GM21360 (cell line): ENCODE data around the gene HOOK2.
A peak's percentile ranks its signal among the peaks of the same experiment; 100 is the strongest.

Experiments used
- ATAC-seq: cut with Tn5 transposase; IDR thresholded peaks from one replicate; pipeline ENCODE4 v1.9.1; 2021; ENCODE audit warnings: mild to moderate bottlenecking, moderate library complexity; ENCODE audit not compliant: unreplicated experiment

Gene HOOK2

DNA sequence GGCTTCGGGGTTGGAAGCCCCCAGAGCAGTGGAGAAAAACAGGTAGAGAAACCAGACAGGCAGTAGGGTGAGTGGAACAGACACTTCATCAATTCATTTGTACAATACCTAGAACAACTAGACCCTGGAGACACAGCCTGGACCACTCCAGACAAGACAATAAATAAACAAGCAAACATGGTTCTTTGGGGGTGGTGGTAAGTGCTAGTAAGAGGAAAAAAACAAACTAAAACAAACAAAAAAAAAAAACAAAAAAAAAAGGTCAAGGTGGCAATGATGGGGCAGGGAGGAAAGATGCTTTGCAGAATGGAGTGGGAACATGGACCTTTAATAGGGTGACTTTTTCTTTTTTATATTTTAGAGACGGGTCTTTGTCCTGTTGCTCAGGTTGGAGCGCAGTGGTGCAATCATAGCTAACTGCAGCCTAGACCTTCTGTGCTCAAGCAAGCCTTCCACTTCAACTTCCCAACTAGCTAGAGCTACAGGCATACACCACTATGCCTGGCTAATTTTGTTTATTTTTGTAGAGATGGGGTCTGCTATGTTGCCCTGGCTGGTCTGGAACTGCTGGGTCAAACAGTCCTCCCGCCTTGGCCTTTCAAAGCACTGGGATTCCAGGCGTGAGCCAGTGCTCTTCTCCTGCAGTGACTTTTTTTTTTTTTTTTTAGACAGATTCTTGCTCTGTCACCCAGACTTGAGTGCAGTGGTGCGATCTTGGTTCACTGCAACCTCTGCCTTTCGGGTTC lies 19.0 kb upstream of the HOOK2 start:
- ATAC-seq: no peak

DNA sequence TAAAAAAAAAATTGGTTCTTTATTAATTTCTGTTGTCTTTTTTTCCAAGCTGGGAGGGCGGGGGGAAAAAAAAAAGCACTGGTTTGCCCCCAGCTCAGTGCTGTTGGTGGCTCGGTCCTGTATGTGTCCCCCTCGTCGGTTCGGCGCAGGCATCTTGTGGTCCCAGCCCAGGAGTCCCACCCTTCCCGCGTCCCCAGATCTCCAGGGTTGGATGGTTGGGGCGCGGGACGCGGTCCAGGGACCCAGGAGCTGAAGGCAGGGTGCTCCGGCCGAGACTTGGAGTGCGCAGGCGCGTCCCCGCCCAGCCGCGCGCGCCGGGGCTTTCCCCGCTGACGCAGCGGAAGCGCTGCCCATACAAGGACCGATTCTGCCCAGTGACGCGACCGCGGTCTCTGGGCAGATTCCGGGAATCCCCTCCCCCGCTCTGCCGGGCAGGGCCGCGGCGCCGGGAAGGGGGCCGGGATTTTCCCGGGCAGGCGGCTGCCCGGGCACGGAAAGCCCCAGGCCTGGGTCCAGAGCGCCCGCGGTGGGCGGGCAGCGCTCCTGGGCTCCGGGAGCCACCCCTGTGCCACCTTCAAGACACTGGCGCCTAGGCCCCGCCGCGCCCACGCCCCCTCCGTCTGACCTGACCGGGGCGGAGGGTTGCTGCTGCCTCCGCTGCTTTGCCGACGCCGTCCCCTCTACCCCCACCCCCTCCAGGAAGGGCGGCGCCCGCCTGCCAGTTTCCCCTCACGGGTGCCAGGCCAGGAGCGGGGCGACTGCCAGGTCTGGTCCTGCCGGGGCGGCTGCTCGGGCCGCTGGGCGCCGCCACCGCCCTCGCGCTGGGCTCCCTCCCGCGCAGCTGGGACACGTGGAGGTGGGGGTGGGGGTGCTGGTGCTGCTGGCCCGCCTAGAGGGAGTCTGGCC lies 18.2 kb upstream of the HOOK2 start:
- peak; percentile 29 for ATAC-seq

DNA sequence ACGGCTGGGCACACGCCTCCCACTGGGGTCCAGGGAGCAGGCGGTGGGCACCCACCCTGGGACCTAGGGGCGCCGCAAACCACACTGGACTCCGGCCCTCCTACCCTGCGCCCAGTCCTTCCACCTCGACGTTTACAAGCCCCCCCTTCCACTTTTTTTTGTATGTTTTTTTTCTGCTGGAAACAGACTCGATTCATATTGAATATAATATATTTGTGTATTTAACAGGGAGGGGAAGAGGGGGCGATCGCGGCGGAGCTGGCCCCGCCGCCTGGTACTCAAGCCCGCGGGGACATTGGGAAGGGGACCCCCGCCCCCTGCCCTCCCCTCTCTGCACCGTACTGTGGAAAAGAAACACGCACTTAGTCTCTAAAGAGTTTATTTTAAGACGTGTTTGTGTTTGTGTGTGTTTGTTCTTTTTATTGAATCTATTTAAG lies 17.5 kb upstream of the HOOK2 start:
- ATAC-seq: no peak

DNA sequence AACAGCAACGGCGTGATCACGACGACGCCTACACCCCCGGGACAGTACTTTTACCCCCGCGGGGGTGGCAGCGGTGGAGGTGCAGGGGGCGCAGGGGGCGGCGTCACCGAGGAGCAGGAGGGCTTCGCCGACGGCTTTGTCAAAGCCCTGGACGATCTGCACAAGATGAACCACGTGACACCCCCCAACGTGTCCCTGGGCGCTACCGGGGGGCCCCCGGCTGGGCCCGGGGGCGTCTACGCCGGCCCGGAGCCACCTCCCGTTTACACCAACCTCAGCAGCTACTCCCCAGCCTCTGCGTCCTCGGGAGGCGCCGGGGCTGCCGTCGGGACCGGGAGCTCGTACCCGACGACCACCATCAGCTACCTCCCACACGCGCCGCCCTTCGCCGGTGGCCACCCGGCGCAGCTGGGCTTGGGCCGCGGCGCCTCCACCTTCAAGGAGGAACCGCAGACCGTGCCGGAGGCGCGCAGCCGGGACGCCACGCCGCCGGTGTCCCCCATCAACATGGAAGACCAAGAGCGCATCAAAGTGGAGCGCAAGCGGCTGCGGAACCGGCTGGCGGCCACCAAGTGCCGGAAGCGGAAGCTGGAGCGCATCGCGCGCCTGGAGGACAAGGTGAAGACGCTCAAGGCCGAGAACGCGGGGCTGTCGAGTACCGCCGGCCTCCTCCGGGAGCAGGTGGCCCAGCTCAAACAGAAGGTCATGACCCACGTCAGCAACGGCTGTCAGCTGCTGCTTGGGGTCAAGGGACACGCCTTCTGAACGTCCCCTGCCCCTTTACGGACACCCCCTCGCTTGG lies 16.9 kb upstream of the HOOK2 start:
- ATAC-seq: no peak

DNA sequence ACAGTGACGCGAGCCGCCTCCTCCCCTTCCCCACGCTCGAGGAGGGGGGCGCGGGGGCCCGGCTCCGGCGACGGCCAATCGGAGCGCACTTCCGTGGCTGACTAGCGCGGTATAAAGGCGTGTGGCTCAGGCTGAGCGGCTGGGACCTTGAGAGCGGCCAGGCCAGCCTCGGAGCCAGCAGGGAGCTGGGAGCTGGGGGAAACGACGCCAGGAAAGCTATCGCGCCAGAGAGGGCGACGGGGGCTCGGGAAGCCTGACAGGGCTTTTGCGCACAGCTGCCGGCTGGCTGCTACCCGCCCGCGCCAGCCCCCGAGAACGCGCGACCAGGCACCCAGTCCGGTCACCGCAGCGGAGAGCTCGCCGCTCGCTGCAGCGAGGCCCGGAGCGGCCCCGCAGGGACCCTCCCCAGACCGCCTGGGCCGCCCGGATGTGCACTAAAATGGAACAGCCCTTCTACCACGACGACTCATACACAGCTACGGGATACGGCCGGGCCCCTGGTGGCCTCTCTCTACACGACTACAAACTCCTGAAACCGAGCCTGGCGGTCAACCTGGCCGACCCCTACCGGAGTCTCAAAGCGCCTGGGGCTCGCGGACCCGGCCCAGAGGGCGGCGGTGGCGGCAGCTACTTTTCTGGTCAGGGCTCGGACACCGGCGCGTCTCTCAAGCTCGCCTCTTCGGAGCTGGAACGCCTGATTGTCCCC lies 16.1 kb upstream of the HOOK2 start, which contains the start of gene JUNB:
Gene JUNB, plus strand, starts transcription at position 142 of the 706 bp plus-strand sequence. Its CDS starts 286 bp downstream, at position 428.
- peak; percentile 31 for ATAC-seq

DNA sequence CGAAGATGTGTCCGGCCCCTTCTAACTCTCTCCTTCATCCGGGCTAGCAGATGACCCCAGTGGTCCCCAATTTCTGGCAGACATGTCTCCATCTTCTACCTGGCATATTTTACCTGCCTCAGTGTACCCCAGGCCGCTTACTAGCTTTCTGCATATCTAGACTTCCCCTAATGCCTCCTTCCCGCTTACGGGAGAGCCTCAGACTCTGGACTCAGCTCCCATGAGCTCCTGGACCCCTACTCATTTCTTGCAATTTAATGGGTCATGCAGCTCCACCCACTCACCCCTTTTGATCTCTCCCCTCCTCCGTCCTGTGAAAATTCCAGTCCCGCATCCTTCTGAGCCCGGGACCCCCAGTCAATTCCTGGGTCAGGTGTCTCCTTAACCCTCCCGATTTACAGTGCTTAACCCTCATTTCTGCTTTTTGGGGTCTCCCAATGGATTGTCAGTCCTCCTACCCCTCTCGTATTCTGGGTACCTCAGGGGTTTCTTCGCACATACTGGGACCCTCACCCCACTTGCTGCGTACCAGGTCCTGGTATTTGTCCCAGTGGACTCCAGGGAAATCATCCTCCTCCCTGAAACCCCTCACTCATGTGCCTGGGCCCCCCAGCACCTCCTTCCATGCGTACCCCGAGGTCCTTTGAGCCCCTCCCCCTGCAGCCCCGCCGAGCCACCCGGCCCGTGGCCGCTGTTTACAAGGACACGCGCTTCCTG lies 15.4 kb upstream of the HOOK2 start:
- ATAC-seq: no peak

DNA sequence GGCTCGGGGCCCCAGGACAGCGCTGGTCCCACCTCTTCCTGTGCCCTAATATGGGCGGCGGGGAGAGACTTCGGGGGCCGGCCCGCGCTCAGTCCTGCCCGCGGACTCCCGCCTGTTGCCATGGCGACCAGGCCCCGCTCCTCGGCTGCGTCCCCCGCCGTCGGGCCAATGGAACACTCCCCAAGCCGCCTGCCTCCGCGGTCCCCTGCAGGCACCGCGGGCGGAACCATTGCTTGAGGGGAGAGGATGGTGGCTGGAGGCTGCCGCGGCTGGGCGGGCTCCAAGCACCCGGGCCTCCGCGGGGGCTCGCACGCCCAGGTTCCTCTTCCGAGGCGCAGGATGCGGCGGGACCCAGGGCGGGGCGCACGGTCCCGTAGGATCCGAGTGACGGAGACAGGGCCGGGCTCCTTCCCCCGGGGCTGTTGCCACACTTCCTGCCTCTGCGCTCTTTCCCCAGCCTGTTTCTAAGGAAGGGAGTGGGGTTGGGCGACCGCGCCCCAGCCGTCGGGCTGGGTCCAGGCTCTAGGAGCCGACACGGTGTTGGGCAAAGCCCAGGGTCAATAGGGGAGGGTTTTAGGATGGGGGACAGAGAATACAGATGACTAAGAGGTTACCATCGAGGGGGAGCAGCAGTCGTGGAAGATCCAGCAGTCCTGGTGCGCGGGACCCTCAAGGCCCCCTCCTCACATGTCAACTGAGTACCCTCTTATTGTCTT lies 14.7 kb upstream of the HOOK2 start:
- ATAC-seq: peak; percentile 31

DNA sequence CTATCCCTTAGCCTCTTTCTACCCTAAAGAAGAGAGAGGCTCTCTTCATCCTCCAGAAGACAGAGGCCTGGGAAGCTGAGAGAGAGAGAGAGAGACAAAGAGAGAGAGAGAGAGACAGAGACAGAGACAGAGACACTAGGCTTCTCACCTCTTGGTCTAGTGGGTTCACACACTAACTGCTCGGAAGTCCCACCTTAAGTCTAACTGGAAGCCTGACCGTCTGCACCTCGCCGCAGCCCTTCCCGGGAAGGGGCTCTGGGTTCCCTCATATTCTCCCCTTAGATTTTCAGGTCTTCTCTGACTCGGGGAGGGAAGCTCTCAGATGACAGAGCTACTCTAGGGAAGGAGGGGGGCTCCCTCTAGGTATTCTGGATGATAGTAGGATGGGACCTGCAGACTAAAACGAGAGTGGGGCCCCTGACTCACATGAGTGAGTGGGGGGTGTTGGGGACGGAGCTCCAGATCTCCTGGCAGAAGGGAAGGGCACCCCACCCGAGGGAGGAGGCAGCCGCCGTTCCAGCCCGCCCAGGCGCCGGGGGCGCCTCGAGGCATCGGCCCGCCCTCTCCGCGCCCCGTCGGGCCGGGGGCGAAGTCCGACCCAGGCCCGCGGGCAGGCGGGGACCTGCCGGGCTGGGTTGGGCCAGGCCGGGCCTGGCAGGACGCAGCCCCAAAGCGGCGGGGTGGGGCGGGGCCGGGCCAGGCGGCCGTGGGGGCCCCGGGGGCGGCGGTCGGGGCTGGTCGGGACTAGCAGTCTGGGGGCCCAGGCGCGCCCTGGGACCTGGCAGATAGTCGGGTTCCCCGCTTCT lies 13.9 kb upstream of the HOOK2 start:
- no peak for ATAC-seq

DNA sequence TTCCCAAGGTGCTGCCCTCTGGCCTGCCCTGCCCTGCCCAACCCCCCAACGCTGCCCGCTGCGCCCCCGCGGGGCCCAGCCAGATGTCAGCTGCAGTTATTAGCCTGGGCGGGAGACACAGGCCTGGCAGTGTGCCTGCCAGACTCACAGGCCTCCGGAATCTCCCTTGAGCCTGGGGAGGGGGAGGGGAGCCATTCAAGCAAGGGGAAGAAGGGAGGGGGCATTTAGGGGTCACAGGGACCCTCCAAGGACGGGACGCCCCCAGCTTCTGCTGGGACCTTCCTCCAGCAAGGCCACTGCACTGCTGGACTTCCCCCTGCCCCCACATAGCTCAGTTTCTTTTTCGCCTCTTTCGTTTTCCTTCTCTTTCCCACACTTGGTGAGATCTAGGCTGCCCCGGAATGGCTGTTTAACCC lies 13.3 kb upstream of the HOOK2 start:
- ATAC-seq: no peak

DNA sequence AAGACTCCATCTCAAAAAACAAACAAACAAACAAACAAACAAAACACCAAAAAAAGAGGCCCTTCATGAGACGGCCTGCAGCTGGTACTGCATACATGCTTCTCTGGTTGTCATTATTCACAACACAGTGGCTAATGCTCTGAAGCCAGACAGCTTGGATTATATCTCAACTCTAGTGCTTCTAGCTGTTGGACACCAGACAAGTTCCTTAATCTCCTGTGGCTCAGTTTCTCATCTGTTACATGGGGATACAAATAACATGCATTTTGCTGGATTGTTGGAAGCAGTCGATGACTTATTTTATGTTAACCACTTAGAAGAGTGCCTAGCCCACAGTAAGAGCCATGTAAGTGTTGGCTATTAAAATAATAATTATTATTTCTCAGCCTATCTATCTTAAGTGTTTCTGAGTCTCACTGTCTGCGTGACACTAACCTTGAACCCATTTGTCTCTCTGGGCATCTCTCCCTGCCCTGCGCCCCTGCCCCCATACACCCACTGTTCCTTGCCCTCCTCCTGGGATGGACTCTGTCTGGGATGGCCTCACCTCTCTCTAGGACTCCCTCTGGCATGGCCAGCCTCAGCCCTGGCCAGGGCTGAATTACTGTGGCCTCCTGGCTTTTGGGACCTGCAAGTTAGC lies 12.8 kb upstream of the HOOK2 start:
- no peak for ATAC-seq

DNA sequence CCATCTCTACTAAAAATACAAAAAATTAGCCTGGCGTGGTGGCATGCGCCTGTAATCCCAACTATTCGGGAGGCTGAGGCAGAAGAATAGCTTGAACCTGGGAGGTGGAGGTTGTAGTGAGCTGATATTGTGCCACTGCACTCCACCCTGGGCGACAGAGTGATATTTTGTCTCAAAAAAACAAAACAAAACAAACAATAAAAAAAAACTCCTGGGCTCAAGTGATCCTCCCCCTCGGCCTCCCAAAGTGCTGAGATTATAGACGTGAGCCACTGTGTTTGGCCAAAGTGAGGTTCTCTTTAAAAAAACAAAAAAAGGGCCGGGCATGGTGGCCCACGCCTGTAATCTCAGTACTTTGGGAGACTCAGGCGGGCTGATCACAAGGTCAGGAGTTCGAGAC lies 12.1 kb upstream of the HOOK2 start:
- ATAC-seq: no peak

DNA sequence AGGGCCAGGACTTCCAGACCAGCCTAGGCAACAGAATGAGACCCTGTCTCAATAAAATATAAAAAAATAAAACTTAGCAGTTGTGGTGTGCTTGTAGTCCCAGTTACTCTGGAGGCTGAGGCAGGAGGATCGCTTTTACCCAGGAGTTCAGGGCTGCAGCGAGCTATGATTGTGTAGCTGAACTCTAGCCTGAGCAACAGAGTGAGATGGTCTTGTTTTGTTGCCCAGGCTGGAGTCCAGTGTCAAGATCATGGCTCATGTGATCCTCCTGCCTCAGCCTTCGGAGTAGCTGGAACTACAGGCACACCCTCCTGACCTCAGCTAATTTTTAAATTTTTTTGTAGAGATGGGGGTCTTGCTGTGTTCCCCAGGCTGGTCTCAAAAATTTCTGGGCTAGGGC lies 11.6 kb upstream of the HOOK2 start:
- no peak for ATAC-seq

DNA sequence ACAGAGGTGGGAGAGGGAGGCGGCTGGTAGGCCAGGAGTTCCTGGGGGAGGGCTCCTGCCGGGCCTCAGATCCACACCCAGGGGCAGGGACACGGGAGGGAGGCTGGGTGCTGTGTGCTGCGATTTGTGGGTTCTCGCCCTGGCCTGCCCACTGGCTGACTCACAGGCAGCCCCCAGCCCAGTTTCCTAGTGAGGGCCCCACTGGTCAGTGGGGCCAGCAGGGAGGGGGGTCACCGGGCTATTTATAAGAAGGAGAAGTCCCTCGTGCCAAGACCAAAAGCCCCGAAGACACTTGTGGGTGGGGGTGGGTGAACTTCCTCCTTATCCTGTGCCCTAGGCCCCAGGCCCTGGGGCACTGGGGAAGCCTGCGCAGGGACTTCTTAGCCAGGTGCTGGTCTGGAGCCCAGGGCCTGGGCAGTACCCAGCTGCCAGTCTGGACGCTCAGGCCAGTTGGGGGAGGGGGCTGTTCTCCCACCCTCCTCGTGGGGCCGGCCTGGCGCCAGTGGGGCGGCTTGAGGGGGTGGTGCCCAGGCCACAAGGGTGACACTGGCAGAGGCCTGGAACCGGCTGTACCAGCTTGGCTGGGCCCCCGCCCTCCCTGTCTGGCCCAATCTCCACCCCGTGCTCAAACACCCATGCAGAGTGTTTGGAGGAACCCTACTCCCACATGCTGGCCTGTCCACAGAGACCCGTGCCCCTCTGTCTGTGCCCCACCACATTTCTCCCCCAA lies 11.0 kb upstream of the HOOK2 start:
- no peak for ATAC-seq

DNA sequence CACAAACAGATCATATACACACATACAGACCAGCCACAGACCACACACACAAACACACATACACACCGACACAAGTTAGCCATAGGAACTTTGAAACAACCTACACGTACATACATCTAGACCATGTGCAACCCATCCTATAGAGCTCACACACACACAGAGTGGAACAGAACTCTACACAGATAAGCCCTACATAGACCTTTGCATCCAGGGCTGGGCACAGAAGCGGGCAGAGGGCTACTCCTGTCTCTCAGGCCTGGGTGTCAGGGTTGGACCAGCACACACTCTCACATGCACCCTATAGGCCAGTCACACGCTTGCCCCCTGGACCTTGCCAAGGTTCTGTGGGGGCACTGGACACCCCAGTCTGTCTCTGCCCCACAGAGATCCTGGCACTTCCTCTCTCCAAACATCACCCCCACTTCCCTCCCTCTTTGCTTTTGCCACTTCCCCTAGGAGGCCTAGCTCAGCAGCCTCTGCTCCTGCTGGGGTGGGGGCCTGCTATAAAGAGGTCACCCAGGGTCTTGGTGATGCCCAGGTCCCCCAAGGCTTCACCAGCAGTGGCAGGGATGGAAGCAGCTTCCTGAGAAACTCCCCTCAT lies 10.2 kb upstream of the HOOK2 start:
- no peak for ATAC-seq

DNA sequence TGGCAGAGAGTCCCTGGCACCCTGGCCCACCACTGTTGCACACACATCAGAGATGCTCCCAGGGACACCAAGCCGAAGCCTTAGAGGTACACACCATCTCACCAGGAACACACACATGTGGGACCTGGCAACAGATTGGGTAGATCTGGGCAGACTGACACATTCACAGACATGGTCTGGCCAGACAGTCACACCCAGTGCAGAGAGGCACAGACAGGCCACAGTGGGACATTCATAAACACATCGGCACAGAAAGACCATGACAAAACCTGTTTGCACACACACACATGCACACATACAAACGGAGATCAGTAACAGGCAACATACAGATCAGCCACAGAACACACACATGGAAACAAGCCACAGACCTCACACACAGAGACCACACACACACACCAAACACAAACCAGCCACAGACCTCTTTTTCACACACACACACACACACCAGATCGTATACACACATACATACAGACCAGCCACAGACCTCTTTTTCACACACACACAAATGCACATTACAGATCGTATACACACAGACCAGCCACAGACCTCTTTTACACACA lies 9.6 kb upstream of the HOOK2 start:
- no peak for ATAC-seq

DNA sequence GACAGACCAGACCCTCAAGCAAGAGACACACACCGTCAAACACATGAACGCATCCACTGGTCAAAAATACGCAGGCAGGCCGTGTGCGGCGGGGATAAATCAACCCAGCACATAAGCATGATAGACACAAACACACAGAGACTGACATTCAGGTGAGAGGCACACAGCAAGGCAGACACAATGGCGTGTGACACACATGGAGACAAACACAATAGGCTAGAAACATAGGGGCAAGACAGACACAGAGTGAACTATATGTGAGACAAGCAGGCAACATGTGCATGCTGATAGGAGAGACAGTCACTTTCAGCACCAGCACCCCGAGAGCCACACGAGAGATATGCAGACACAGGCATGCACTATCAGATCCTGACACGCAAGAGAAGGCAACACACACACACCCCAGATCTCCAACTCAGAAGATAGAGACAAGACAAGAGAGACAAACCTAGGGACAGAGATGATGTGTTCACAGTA lies 9.1 kb upstream of the HOOK2 start:
- ATAC-seq: no peak
